OCI-LY7 (cell line): ENCODE results near the gene HCRTR1. TPM values are rescaled to one million over a fixed set of nuclear protein-coding genes. Genes with fewer than 3 reads are reported as not detected.

Experiments
- BruUV-seq: library from RNA; stranded (reverse); fragments of 400-500 nt; replicated peaks from 2 replicates; lab custom pipeline; 2021; lab: Mats Ljungman, UMichigan
- CTCF ChIA-PET: fragments of 300-600 bp; sonication (Branson Sonifier 250); formaldehyde crosslinking; loops from one replicate; lab custom pipeline; 2022; ENCODE audit warnings: antibody characterized with exemption; ENCODE audit not compliant: unreplicated experiment; lab: Charles Lee
- POLR2A ChIA-PET: fragments of 300-600 bp; sonication (Branson Sonifier 250); formaldehyde crosslinking; loops from one replicate; lab custom pipeline; 2022; ENCODE audit warnings: antibody characterized with exemption; lab: Charles Lee
- DNase-seq: peaks from one replicate; pipeline ENCODE4 v3.0.0-alpha.2; 2015; ENCODE audit warnings: low spot score
- H2AFZ ChIP-seq: fragments of 200-600 bp; sonication (generic), shearing (Covaris generic); 2 replicates; pipeline ENCODE4 v1.6.1; 2014; ENCODE audit warnings: mild to moderate bottlenecking, antibody characterized with exemption, low read length, moderate library complexity
- H3K27ac ChIP-seq: fragments of 200-600 bp; sonication (generic); 2 replicates; pipeline ENCODE4 v1.5.1; 2014; ENCODE audit warnings: mixed run types, low read depth, mild to moderate bottlenecking, moderate library complexity, low read length, inconsistent platforms; ENCODE audit not compliant: poor library complexity, severe bottlenecking
- H3K36me3 ChIP-seq: fragments of 200-600 bp; sonication (generic); 2 replicates; pipeline ENCODE4 v1.6.1; 2014; ENCODE audit warnings: mild to moderate bottlenecking, antibody characterized with exemption, low read length, moderate library complexity, mixed read lengths; ENCODE audit not compliant: insufficient read depth
- H3K4me1 ChIP-seq: fragments of 200-600 bp; sonication (generic); 2 replicates; pipeline ENCODE4 v1.5.1; 2014; ENCODE audit warnings: mild to moderate bottlenecking, low read length; ENCODE audit not compliant: insufficient read depth, poor library complexity, severe bottlenecking
- H3K4me2 ChIP-seq: fragments of 200-600 bp; sonication (generic); 2 replicates; pipeline ENCODE4 v1.6.1; 2014; ENCODE audit warnings: mild to moderate bottlenecking, low read length
- H3K4me3 ChIP-seq: fragments of 200-600 bp; sonication (generic); 2 replicates; pipeline ENCODE4 v1.5.1; 2014; ENCODE audit warnings: mild to moderate bottlenecking, low read depth, low read length; ENCODE audit not compliant: poor library complexity, severe bottlenecking
- H3K79me2 ChIP-seq: fragments of 200-600 bp; sonication (generic); 2 replicates; pipeline ENCODE4 v1.6.1; 2016; ENCODE audit warnings: low read depth, mild to moderate bottlenecking, low read length, moderate library complexity, mixed read lengths; ENCODE audit not compliant: insufficient read depth
- H3K9me2 ChIP-seq: fragments of 200-600 bp; sonication (generic); 2 replicates; pipeline ENCODE4 v1.6.1; 2016; ENCODE audit warnings: mild to moderate bottlenecking, low read length, mixed read lengths; ENCODE audit not compliant: insufficient read depth
- H3K9me3 ChIP-seq: fragments of 200-600 bp; sonication (generic); 2 replicates; pipeline ENCODE4 v1.6.1; 2014; ENCODE audit warnings: mild to moderate bottlenecking, mixed run types, low read length, mixed read lengths
- H4K20me1 ChIP-seq: fragments of 200-600 bp; sonication (generic); 2 replicates; pipeline ENCODE4 v1.6.1; 2014; ENCODE audit warnings: mild to moderate bottlenecking, antibody characterized with exemption, low read length, moderate library complexity, mixed read lengths; ENCODE audit not compliant: insufficient read depth
- EZH2phosphoT487 ChIP-seq: fragments of 200-600 bp; sonication (generic); IDR thresholded peaks from 2 replicates; pipeline ENCODE4 v1.6.1; 2018; ENCODE audit warnings: low read depth, borderline replicate concordance, mild to moderate bottlenecking, mixed run types, antibody characterized with exemption, low read length, moderate library complexity, mixed read lengths
- intact Hi-C: fragments of 100-400 bp; cut with micrococcal nuclease; formaldehyde crosslinking; loops from one replicate; pipeline ENCODE4 v1.10.0; 2022; ENCODE audit not compliant: unreplicated experiment
- total RNA-seq, 2 experiments: library from RNA; depleted of rRNA in 1 of 2; stranded (reverse); fragments of >200 nt in 1 of 2; shearing (Covaris generic) in 1 of 2; gene quantifications; 2 replicates each; pipeline ENCODE4 v1.2.3, GENCODE V29; 2014 to 2022
- TF ChIP-seq, protein P1 (sequence below): fragments of 200-600 bp; sonication (generic); conservative IDR thresholded peaks from 2 replicates; pipeline ENCODE4 v1.5.1; 2014; ENCODE audit warnings: mild to moderate bottlenecking, antibody characterized with exemption, low read length, moderate library complexity, mixed read lengths

Gene HCRTR1
- total RNA-seq, 2 experiments from 2014 or later, result not detected

GRCh38 chr1:31625561-31626222 lies 8.2 kb downstream of the HCRTR1 start:
- no peaks in the 10 kb centered on the region for H4K20me1 ChIP-seq
- no peak overlapping the region for H3K4me2 ChIP-seq
- H3K4me3 ChIP-seq, result no peak overlapping the region
- POLR2A ChIA-PET, result no interaction called here
- H2AFZ ChIP-seq, result no peak overlapping the region
- peaks cover 32% of the 10 kb centered on the region for H3K36me3 ChIP-seq
- no peaks in the 10 kb centered on the region for H3K4me1 ChIP-seq
- no peak for DNase-seq
- no peaks in the 10 kb centered on the region for H3K9me2 ChIP-seq
- H3K27ac ChIP-seq, result no peak overlapping the region
- no peaks in the 10 kb centered on the region for H3K9me3 ChIP-seq
- BruUV-seq, result no TSS peak
- CTCF ChIA-PET, result no interaction called here
- intact Hi-C loops, result no loop called here
- TF ChIP-seq, protein P1, sequence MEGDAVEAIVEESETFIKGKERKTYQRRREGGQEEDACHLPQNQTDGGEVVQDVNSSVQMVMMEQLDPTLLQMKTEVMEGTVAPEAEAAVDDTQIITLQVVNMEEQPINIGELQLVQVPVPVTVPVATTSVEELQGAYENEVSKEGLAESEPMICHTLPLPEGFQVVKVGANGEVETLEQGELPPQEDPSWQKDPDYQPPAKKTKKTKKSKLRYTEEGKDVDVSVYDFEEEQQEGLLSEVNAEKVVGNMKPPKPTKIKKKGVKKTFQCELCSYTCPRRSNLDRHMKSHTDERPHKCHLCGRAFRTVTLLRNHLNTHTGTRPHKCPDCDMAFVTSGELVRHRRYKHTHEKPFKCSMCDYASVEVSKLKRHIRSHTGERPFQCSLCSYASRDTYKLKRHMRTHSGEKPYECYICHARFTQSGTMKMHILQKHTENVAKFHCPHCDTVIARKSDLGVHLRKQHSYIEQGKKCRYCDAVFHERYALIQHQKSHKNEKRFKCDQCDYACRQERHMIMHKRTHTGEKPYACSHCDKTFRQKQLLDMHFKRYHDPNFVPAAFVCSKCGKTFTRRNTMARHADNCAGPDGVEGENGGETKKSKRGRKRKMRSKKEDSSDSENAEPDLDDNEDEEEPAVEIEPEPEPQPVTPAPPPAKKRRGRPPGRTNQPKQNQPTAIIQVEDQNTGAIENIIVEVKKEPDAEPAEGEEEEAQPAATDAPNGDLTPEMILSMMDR, result no peak
- no peak for TF ChIP-seq EZH2phosphoT487
- no peaks in the 10 kb centered on the region for H3K79me2 ChIP-seq

GRCh38 chr1:31626223-31627207 lies 9.0 kb downstream of the HCRTR1 start:
- Histone ChIP-seq H2AFZ (no peak overlapping the region), H3K4me2 (no peak overlapping the region), H3K36me3 (peaks cover 41% of the 10 kb centered on the region), H3K9me2 (no peaks in the 10 kb centered on the region), H3K4me3 (no peak overlapping the region), H3K9me3 (no peaks in the 10 kb centered on the region), H3K4me1 (no peaks in the 10 kb centered on the region), H4K20me1 (no peaks in the 10 kb centered on the region), H3K27ac (no peak overlapping the region), H3K79me2 (no peaks in the 10 kb centered on the region)
- DNase-seq, result no peak
- intact Hi-C loops, result no loop called here
- BruUV-seq, result no TSS peak
- no peak for TF ChIP-seq EZH2phosphoT487
- TF ChIP-seq, protein P1, result no peak
- CTCF ChIA-PET, result no interaction called here
- POLR2A ChIA-PET, result no interaction called here
